GM21390 (cell line): ENCODE data around the gene CCDC77.

Experiments
- ATAC-seq: cut with Tn5 transposase; IDR thresholded peaks from one replicate; pipeline ENCODE4 v1.9.1; 2021; ENCODE audit not compliant: unreplicated experiment

CCDC77 gene

DNA sequence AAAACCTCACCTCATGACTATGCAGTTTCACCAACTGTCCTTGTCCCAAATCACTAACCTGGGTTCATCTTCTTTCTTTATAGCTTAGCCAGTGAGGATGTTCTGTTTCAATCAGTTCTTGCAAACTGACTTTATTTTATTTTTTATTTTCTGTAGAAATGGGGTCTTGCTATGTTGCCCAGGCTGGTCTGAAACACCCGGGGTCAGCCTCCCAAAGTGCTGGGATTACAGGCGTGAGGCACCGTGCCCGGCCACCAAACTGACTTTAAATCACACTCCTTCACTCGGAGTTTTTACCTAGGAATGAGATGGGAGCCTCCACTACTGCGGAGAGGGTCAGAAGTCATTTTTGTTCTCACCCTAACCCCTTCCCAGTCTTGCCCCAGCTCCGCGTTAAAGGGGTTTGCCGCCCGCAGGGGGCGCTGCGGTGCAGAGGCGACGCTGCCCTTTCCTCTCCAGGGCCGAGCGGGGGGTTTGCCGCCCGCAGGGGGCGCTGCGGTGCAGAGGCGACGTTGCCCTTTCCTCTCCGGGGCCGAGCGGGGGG lies 51.3 kb downstream of the CCDC77 start:
- ATAC-seq, result no peak

DNA sequence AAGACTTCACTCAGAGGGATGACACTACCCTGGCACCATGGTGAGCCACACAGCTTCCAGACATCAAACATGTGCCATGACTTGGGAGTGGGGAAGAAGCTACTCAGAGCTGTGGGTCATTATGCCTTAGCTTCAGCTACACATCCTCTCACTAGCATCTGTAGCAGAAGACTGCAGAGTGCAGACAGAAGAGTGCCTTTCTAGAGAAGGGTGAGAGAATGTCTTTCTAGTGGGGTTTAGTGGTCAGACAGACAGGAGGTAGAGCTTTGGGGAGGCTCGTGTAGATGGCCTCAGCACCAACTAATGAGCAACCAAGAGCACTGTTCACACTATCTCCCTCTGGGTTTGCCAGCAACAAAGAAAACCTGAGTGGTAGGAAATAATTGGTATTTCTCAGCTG lies 53.4 kb downstream of the CCDC77 start:
- no peak for ATAC-seq

DNA sequence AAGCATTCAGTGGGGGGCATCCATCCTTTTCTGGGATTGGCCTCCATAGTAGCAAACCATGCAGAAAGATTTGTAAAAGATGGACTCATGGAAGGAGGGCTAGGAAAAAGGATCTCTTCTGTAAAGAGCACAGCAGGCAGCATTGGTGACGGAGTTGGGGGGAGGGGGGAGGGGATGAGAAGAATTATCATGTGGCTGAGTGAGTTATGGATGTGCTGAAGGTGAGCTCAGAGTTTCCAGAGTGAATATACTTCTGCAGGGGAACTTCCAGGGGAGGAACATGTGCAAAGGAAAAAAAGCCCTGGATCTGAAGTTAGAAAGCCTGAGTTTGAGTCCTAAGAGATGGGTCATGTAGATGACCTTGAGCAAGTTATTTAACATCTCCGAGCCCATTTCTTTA lies 54.4 kb downstream of the CCDC77 start:
- no peak for ATAC-seq

DNA sequence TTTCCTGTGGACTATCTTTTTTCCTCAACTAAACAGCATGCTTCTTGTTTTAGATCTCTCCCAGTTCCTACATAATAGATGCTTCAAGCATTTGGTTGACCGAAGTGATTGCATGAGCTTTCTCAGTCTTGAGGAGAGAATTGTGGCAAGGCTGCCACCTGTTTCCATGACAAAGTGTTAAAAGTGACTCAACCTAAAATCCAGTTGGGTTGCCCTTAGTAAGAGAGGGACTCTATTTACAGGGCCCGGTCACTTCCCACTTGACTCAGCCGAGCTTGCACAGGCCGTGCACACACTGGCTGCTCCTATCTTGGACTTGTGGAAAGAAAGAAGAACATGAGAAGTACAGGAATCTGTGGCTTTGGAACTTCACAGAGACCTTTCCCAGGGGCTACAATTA lies 56.2 kb downstream of the CCDC77 start:
- no peak for ATAC-seq

GRCh38 chr12:459050-459429 lies 57.6 kb downstream of the CCDC77 start:
- ATAC-seq, result no peak

DNA sequence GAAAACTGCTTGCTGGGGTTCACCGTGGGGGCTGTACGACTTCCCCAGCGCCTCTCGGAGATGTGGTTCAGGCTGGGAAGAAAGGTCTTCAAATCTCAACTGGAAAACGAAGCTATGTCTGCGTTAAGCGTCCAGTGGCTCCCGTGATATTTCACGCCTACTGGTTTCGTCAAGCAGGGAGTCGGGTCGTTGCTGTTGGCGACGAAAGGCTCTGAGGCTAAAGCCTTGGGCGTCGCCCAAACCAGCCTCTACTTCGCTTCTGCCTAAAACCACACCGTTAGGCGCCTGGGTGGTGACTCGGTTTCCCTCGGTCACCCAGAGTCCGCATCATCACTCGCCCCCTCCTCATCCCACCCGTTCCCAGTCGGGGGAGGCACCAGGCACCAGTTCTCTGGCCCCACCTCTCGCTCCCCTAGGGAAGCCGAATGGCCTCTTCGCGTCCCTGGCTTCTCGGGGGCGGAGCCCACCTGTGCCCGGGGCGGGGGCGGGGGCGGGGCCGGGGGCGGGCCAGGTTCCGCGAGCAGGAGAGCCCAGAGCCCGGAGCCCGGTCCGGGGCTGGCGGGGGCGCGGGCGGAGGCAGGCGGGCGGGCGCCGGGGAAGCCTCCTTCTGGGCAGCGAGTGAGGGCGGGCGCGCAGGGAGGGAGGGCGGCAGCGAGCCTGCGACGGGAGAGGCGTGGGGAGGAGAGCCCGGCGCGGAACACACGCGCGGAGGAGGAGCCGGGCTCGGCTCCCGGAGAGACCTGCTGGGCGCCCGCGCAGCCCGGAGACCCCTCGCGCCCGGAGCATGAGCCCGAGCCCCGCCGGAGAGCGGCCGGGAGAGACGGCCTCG lies 58.2 kb downstream of the CCDC77 start, which contains the start of gene B4GALNT3:
Gene B4GALNT3, plus strand, starts transcription at position 510 of the 829 bp plus-strand sequence. CDS start 438 bp downstream, outside the sequence.
- no peak for ATAC-seq

DNA sequence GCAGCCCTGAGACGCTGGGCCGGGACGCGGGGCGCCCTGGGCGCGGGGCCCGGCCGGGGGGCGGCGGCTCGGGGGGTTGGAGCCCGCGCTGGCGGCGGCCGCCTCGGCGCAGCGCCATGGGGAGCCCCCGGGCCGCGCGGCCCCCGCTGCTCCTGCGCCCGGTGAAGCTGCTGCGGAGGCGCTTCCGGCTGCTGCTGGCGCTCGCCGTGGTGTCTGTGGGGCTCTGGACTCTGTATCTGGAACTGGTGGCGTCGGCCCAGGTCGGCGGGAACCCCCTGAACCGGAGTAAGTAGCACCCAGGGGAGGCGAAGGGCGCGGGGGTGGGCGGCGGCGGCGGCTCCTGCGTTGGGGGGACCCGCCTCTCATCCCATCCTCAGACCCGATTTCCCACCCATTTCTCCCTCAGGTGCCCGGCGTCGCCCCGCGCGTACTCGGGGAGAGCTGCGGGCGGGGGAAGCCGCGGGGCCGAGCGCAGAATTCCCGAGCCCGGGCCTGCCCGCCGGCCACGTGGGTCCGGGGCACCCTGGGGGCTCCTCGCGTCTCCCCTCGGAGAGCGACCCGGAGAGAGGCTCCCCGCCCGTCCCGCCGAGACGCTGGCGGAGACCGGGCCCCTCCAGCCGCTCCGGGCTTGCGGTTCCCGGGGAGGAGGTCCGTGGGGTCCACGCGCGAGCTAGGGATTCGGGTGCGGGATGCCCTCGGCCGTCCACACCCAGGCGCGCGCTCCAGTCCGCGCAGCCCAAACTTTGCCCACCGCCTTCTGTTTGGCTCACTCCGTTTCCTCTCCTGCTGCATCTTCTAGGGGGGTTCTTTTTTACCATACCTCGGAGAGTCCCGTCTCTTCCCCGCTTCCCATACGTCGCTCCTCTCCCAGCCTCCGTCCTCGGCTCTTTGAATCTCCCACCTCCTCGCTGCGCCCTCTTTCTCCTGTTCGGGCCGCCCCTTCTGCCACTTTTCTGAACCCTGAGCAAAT lies 59.1 kb downstream of the CCDC77 start:
- ATAC-seq, result no peak

- ATAC-seq, result no peak
These were observed 60.0 kb downstream of the CCDC77 start for GRCh38 chr12:461425-461824.

- no peak for ATAC-seq
These were observed 61.7 kb downstream of the CCDC77 start for GRCh38 chr12:462936-463705.

DNA sequence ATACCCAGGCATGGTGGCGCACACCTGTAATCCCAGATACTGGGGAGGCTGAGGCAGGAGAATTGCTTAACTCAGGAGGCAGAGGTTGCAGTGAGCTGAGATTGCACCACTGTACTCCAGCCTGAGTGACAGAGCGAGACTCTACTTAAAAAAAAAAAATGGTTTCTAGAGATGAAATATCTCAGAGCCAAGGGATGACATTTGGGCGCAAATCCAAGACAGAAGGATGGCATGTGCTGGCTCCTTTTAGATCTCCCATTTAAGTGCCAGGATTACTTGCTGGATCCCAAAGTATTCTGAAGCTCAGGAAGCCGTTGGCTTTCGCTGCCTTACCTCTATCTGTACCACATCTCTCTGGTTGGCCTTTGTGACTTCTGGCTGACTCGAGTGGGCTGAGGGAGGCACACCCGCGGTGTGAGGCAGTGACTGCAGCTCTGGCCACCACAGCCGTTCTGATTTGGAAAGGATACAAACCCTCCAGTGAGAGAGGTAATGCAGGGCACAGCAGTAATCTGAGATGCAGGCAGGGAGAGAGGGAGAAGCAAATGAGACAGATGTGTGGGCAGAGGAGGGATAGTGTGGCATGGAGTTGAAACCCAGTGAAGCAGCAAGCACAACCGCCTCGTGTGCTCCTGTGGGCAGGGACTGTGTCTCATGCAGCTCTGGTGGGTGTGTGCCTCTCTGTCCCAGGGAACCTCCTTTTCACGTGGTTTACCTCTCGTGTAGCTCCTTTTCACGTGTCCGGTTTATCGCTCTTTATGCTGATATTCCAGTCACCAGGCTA lies 63.2 kb downstream of the CCDC77 start:
- ATAC-seq, result no peak

DNA sequence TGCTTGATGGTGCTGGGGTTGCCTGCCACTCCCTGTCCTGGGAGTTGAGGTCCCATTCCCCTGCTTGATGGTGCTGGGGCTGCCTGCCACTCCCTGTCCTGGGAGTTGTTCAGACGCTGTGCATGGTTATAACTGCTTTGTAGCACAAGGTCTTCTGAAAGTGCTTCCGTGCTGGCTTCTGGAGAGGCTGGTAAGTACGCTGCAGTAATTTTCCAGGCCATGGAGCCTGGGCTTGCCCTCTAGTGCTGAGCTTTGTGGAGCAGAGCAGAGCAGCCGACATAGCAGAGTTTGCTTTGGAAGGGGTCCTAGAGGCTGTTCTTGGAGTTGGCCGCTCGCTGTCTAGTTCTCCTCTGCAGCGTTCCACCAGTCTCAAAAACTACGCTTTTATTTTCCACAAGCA lies 64.6 kb downstream of the CCDC77 start:
- ATAC-seq, result no peak

DNA sequence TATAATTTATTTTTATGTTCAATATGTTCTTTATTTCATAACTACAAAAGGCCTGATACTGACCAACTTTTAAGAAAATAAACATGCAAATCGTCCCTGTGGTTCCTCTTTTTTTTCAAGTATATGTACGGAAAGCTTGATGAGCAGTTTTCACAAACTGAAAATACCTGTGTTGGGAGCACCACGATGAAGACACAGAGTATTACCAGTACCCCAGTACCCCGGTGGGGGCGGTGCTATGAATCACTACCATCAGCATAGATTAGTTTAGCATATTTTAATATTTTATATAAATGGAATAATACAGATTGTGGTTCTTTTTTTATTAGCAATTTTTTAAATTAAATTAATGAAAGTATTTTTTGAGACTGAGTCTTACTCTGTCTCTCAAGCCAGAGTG lies 65.3 kb downstream of the CCDC77 start:
- ATAC-seq, result no peak

GRCh38 chr12:467591-467990 lies 66.1 kb downstream of the CCDC77 start:
- ATAC-seq, result no peak

DNA sequence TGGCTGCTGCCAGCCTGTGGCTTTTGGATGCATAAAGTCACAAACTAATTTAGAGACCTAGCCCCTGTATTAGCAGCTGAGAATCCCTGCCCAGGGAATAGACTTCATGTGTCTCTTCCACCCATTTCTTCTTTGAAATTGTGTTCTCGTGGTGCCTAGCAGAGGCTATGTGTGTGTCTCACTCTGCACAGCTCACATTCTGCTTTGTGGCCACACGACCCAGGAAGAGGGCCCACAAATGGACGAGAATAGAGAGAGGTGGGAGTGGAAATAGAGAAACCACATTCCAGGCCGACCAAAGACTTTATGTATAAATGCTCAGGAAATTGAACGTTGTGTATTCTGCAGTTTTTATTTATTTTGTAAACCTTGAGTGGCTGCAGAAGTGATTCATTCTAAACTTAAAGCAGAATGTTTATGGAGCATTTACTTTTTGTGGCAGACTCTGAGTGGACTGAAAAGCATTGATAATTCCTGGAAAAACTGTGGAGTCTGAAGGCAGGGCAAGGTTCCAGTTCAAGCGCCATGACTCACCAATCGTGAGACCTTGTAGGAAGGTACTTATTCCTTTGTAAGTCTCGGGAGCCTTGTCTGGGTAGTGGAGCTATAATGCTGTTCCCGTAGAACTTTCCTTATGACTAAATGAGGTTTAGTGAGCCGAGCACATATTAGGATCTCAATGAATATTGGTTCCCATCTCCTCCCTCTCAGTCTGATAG lies 67.4 kb downstream of the CCDC77 start:
- no peak for ATAC-seq

DNA sequence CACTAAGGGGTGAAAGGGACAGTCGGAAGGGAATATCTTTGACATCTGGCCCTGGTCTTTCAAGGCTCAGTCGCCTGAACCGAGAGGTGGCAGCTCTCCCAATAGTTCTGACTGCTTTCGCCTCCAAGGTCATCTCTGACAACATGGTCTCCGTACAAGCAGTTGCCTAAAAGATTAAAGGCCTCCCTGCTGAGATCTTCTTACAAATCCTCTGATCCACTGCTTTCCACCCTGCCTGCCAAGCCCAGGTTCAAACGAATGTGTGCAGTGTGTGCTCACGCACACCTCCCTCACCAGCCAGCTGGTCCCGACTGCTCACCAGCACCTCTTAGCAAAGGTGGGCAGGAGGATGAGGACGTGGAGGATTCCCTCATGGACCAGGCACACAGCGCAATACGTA lies 68.7 kb downstream of the CCDC77 start:
- no peak for ATAC-seq

DNA sequence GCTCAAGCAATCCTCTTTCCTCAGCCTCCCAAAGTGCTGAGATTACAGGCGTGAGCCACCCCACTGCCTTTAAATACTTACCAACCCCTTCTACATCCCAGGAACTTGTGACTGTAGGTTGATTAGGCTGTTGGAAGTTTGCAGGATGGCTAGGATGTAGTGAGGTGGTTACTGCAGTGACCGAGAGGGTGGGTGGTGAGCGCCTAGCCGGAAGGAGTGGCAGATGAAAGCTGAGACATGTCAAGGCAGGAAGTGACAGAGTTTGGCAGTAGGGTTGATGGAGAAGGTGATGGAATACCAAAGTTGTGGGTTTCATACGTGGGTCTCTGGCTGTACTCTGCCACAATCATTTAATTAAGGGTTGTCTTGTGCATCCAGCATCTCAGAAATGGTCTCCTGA lies 71.8 kb downstream of the CCDC77 start:
- no peak for ATAC-seq

DNA sequence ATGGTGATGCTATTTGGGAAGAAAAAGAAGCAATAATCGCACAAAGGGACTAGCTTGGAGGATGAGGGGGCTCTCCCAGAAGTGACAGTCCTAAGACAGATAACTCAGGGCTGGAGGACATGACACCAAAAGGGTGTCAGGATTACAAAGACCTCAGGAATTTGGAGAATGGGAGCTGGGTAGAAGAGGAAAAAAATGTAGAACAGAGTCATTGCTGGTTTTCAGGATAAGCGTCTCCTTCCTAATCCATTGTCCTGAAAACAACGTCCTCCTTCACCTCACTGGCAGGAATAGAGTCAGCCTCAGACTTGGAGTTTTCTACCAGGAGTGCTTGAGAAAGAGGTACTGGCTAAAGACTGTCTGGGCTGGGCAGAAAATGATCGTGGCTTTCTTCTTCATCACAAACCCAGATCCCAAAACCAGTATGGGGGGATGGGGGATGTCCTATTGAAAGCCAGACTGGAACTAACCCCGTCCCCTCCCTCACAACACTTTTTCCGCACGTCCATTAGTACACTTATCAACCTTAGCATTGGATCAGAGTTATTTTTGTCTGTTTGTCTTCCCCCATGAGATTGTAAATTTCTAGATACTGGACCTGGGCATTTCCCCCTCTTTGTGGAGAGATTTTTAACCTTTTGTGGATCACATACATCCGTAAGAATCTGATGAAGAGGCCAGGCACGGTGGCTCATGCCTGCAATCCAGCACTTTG lies 72.6 kb downstream of the CCDC77 start:
- ATAC-seq, result no peak

GRCh38 chr12:475286-475685 lies 73.8 kb downstream of the CCDC77 start:
- no peak for ATAC-seq

- no peak for ATAC-seq
These were observed 77.7 kb downstream of the CCDC77 start for GRCh38 chr12:479161-479560.
